Muscle of arm (tissue), 12 donors: ENCODE results near the gene SHMT2. TPM values are rescaled to one million over a fixed set of nuclear protein-coding genes. Genes with fewer than 3 reads are reported as not detected.

Experiments used
- DNase-seq: peaks from one replicate; pipeline ENCODE4 v3.0.0-alpha.2; 2013
- polyA plus RNA-seq, 12 donors: library from polyadenylated mRNA; unstranded; fragments of 120-200 nt; gene quantifications; one replicate each; pipeline ENCODE4 v1.2.1, GENCODE V29; 2013; ENCODE audit not compliant: insufficient read length in 12 of 12

Gene SHMT2
- polyA plus RNA-seq, 12 donors: 50.8 to 97.5 (median 61.8) TPM; not detected in 1

GRCh38 chr12:57224973-57225679 lies 4.4 kb upstream of the SHMT2 start:
- no peak for DNase-seq

- no peak for DNase-seq
Measured at GRCh38 chr12:57225680-57226210, 3.8 kb upstream of the SHMT2 start.

GRCh38 chr12:57226588-57227314 lies 2.8 kb upstream of the SHMT2 start:
- no peak for DNase-seq

GRCh38 chr12:57227315-57228115 lies 2.0 kb upstream of the SHMT2 start:
- DNase-seq: no peak

- no peak for DNase-seq
Measured at GRCh38 chr12:57229046-57229633, 371 bp upstream of the SHMT2 start.

GRCh38 chr12:57230381-57231155 lies 1.1 kb downstream of the SHMT2 start:
- no peak for DNase-seq

GRCh38 chr12:57231276-57232021 lies 1.9 kb downstream of the SHMT2 start:
- no peak for DNase-seq

- DNase-seq: no peak
Measured at GRCh38 chr12:57232156-57232756, 2.7 kb downstream of the SHMT2 start.

GRCh38 chr12:57233357-57234232 lies 4.1 kb downstream of the SHMT2 start:
- no peak for DNase-seq

- DNase-seq: no peak
Measured at GRCh38 chr12:57234233-57234570, 4.7 kb downstream of the SHMT2 start.

- DNase-seq: no peak
Measured at GRCh38 chr12:57234571-57235016, 5.1 kb downstream of the SHMT2 start.

- no peak for DNase-seq
Measured at GRCh38 chr12:57235017-57235727, 5.7 kb downstream of the SHMT2 start.

GRCh38 chr12:57235728-57236131 lies 6.2 kb downstream of the SHMT2 start:
- DNase-seq: no peak

- no peak for DNase-seq
Measured at GRCh38 chr12:57236201-57236924, 6.9 kb downstream of the SHMT2 start.

GRCh38 chr12:57236925-57237595 lies 7.5 kb downstream of the SHMT2 start:
- DNase-seq: no peak

GRCh38 chr12:57237596-57237931 lies 8.1 kb downstream of the SHMT2 start:
- no peak for DNase-seq
